Esophagus squamous epithelium (tissue), 5 donors: ENCODE measurements around the gene MEOX2. TPM values are rescaled to one million over a fixed set of nuclear protein-coding genes. Genes with fewer than 3 reads are reported as not detected.

Experiments used
- DNase-seq: peaks from one replicate; lab custom pipeline; 2025; lab: John Stamatoyannopoulos, UW
- H3K27ac ChIP-seq, 4 donors: fragments of 200-600 bp; sonication (generic); one replicate each; pipeline ENCODE4 v1.5.1; 2016 to 2019; ENCODE audit warnings: mild to moderate bottlenecking in 1 of 4
- H3K27me3 ChIP-seq, 4 donors: fragments of 200-600 bp; sonication (generic); 1 replicate in 3 of 4; 2 replicates in 1 of 4; pipeline versions ENCODE4 v1.5.1 to v1.6.0; 2017 to 2021; ENCODE audit warnings: antibody characterized with exemption in 1 of 4
- H3K36me3 ChIP-seq, 3 donors: fragments of 200-600 bp; sonication (generic); one replicate each; pipeline ENCODE4 v1.5.1; 2016 to 2019
- H3K4me1 ChIP-seq, 3 donors: fragments of 200-600 bp; sonication (generic); one replicate each; pipeline ENCODE4 v1.5.1; 2017 to 2019
- H3K4me3 ChIP-seq, 4 donors: fragments of 200-600 bp; sonication (generic); 1 replicate in 3 of 4; 2 replicates in 1 of 4; pipeline ENCODE4 v1.5.1; 2016 to 2019; ENCODE audit warnings: mild to moderate bottlenecking in 2 of 4, moderate library complexity in 1 of 4
- H3K9me3 ChIP-seq, 3 donors: fragments of 200-600 bp; sonication (generic); one replicate each; pipeline ENCODE4 v1.5.1; 2016 to 2019
- POLR2A ChIP-seq, 4 donors: fragments of 450-650 bp; IDR thresholded peaks; one replicate each; pipeline ENCODE4 v1.6.1; 2017; ENCODE audit warnings: antibody characterized with exemption in 4 of 4, mild to moderate bottlenecking in 4 of 4, moderate library complexity in 3 of 4
- WGBS, 2 donors: methylation state at CpG; one replicate each; pipeline ENCODE4 v1.1.5; 2018; 5-methylcytosine and 5-hydroxymethylcytosine counted together
- intact Hi-C: fragments of 100-400 bp; cut with DNase I; formaldehyde crosslinking; loops from one replicate; pipeline ENCODE4 v1.15.0; 2022
- total RNA-seq, 4 donors: library from RNA; depleted of rRNA; stranded (reverse); fragments of >200 nt; gene quantifications; one replicate each; pipeline ENCODE4 v1.1.0, GENCODE V29; 2016
- TF ChIP-seq, protein P1 (sequence below), 6 experiments: fragments of 450-650 bp in 4 of 6; fragments of 200-600 bp in 2 of 6; sonication (generic) in 2 of 6; IDR thresholded peaks; one replicate each; pipeline ENCODE4 v1.5.1; 2016 to 2019; ENCODE audit warnings: antibody characterized with exemption in 6 of 6, mild to moderate bottlenecking in 4 of 6, moderate library complexity in 4 of 6
- donor health status: DM: yes; HTN: yes; CAD: no.

MEOX2 gene
- total RNA-seq, 4 donors from 2014 or later = 0.19 to 3.2 (median 2.0) TPM

DNA sequence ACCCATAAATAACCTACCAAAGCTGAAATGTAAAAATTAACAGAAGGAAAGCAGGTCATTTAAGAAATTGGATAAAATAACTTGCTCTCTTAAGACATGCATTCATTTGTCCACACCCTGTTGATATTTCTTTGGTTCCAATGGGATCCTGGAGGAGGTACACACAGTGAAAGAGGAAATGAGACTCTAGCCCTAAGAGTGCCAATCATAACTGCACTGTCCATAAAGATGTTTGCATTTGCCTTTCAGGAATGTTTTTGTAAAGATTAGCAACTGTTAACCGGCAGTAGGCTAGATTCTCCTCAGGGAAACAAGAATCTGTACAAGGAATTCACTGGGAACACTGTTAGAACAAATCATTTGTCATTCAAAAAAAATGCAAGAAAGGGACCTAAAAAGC lies 61.0 kb downstream of the MEOX2 start:
- H3K36me3 ChIP-seq = no peaks in the 10 kb centered on the region
- H3K9me3 ChIP-seq = no peaks in the 10 kb centered on the region
- no peaks in the 10 kb centered on the region for H3K27me3 ChIP-seq
- H3K4me1 ChIP-seq = no peaks in the 10 kb centered on the region
- 53 to 71% methylated on average over 1 of the region's 1 CpG for WGBS, 2 donors
- H3K4me3 ChIP-seq = no peak overlapping the region
- no peak for TF ChIP-seq POLR2A (IDR thresholded peaks at IDR 0.05)
- TF ChIP-seq, protein P1, sequence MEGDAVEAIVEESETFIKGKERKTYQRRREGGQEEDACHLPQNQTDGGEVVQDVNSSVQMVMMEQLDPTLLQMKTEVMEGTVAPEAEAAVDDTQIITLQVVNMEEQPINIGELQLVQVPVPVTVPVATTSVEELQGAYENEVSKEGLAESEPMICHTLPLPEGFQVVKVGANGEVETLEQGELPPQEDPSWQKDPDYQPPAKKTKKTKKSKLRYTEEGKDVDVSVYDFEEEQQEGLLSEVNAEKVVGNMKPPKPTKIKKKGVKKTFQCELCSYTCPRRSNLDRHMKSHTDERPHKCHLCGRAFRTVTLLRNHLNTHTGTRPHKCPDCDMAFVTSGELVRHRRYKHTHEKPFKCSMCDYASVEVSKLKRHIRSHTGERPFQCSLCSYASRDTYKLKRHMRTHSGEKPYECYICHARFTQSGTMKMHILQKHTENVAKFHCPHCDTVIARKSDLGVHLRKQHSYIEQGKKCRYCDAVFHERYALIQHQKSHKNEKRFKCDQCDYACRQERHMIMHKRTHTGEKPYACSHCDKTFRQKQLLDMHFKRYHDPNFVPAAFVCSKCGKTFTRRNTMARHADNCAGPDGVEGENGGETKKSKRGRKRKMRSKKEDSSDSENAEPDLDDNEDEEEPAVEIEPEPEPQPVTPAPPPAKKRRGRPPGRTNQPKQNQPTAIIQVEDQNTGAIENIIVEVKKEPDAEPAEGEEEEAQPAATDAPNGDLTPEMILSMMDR (IDR thresholded peaks at IDR 0.05) = no peak
- H3K27ac ChIP-seq = no peak overlapping the region
- no peak for DNase-seq
- intact Hi-C loops = no loop called here

DNA sequence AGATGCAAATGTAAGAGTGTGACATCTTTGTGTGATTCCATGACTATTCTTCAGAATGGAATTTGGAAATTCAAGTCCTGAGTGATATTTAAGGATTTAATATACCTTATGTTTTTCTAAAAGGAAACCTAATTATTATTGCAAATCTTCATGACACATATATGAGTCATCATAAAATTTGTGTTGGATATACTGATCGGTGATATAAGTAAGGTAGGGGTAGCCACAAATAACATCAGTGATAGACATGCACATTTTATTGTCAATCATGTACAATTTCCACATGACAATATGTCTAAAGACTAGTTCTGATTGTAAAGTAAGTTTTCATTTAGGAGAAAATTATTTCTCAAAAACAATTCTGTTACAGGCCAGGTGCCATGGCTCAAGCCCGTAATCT lies 65.0 kb downstream of the MEOX2 start:
- intact Hi-C loops = no loop called here
- Histone ChIP-seq H3K27me3 (no peaks in the 10 kb centered on the region), H3K4me3 (no peak overlapping the region), H3K4me1 (no peaks in the 10 kb centered on the region), H3K27ac (no peak overlapping the region), H3K9me3 (no peaks in the 10 kb centered on the region), H3K36me3 (no peaks in the 10 kb centered on the region)
- TF ChIP-seq, protein P1 (IDR thresholded peaks at IDR 0.05) = no peak
- no peak for TF ChIP-seq POLR2A (IDR thresholded peaks at IDR 0.05)
- 70 to 80% methylated on average over 2 of the region's 2 CpGs for WGBS, 2 donors
- no peak for DNase-seq

DNA sequence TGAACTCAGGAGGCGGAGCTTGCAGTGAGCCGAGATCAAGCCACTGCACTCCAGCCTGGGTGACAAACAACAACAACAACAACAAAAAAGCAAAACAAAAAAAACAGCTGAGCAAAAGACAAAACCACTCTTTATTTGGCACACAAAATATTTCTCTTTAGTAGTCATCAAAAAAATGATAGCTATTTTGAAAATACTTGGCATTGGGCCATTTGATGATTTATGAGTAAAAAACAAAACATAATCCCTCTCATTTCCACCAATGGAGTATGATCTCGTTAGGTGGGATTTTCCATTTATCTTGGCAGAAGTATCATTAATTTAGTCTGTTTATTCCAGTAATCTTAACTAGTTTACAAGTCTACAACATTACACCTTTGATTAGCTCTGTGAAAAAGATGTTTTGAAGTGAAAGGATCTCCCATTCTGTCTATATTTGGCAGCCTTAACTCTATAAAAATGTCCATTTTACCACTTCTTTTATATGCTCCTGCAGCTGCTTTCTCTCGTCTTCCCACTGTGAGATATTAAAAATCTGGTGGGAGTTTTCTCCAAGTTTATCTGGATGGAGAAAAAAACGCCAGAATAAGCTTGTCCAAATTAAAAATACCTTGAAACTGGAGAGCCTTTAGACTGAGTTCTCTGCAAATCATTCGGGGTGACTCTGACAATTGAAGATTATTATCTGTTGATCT lies 65.8 kb downstream of the MEOX2 start:
- no peaks in the 10 kb centered on the region for H3K36me3 ChIP-seq
- no peak overlapping the region for H3K4me3 ChIP-seq
- 52 to 53% methylated on average over 6 of the region's 6 CpGs for WGBS, 2 donors
- TF ChIP-seq, protein P1 (IDR thresholded peaks at IDR 0.05) = no peak
- TF ChIP-seq POLR2A (IDR thresholded peaks at IDR 0.05) = no peak
- DNase-seq = no peak
- intact Hi-C loops = no loop called here
- no peaks in the 10 kb centered on the region for H3K27me3 ChIP-seq
- no peak overlapping the region for H3K27ac ChIP-seq
- H3K9me3 ChIP-seq = no peaks in the 10 kb centered on the region
- no peaks in the 10 kb centered on the region for H3K4me1 ChIP-seq

DNA sequence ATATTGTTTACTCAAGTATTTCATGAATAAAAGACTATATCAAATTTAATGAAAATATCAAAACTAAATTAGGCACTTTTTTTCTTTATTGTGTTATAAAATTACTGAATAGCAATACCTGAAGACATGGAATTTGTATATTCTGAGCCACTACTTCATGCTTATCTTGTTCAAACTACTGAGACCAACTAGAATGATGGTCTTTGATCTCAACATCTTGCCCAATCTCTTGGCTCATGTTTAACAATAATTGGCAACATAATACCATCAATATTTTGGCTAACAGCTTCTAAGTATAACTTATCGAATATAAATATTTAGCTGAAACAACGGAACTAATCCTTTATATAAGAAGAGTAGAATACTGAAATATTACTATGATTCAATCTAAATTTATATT lies 68.2 kb downstream of the MEOX2 start:
- H3K4me3 ChIP-seq = no peak overlapping the region
- no peak for TF ChIP-seq POLR2A (IDR thresholded peaks at IDR 0.05)
- TF ChIP-seq, protein P1 (IDR thresholded peaks at IDR 0.05) = no peak
- DNase-seq = no peak
- H3K27me3 ChIP-seq = no peaks in the 10 kb centered on the region
- no peaks in the 10 kb centered on the region for H3K4me1 ChIP-seq
- H3K9me3 ChIP-seq = no peaks in the 10 kb centered on the region
- WGBS, 2 donors = 83 to 91% methylated on average over 2 of the region's 2 CpGs
- no peak overlapping the region for H3K27ac ChIP-seq
- no peaks in the 10 kb centered on the region for H3K36me3 ChIP-seq
- intact Hi-C loops = no loop called here

DNA sequence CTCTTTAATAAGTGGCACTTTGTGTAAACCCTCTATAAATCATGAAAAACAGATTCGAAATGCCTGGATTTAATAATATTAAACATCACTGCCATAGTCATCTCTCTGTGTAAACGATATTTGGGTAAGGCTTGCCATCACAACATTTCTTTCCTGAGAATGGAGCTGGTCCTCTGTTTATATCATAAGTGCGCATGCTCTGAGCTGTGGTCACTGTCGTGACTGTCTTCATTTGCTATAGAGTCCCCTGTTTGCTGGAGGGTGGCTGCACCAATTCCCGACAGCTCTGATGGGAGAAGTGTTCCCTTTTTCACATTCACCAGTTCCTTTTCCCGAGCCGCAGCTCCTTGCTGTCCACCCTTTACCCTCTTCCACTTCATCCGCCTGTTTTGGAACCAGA lies 74.3 kb downstream of the MEOX2 start:
- 71 to 74% methylated on average over 7 to 8 of the region's 8 CpGs for WGBS, 2 donors
- TF ChIP-seq POLR2A (IDR thresholded peaks at IDR 0.05) = no peak
- H3K27me3 ChIP-seq = no peaks in the 10 kb centered on the region

More for the DNA sequence above, 74.3 kb downstream of the MEOX2 start:
- Histone ChIP-seq H3K36me3 (no peaks in the 10 kb centered on the region), H3K27ac (no peak overlapping the region), H3K9me3 (no peaks in the 10 kb centered on the region), H3K4me3 (no peak overlapping the region), H3K4me1 (no peaks in the 10 kb centered on the region)
- intact Hi-C loops = no loop called here
- no peak for DNase-seq
